Liver (tissue), 9 donors: ENCODE measurements around the gene DHX40. TPM values are rescaled to one million over a fixed set of nuclear protein-coding genes. Genes with fewer than 3 reads are reported as not detected.
A peak's percentile ranks its signal among the peaks of the same experiment; 100 is the strongest.

Experiments used
- DNase-seq: peaks from one replicate; pipeline ENCODE4 v3.0.0-alpha.2; 2017; ENCODE audit warnings: low spot score
- H3K27ac ChIP-seq, 2 donors: one replicate each; pipeline ENCODE4 v1.7.0; 2013; ENCODE audit warnings: inconsistent platforms in 2 of 2, low read length in 2 of 2, control low read depth in 1 of 2, low read depth in 1 of 2, mild to moderate bottlenecking in 1 of 2
- H3K27me3 ChIP-seq, 4 donors: one replicate each; pipeline versions ENCODE4 v1.6.1 to v1.7.0; 2013; ENCODE audit warnings: low read length in 3 of 4, inconsistent platforms in 1 of 4, mild to moderate bottlenecking in 1 of 4, moderate library complexity in 1 of 4; ENCODE audit not compliant: control insufficient read depth in 4 of 4, insufficient read depth in 4 of 4
- H3K36me3 ChIP-seq, 4 donors: one replicate each; pipeline versions ENCODE4 v1.6.1 to v1.7.0; 2013; ENCODE audit warnings: low read length in 3 of 4, mild to moderate bottlenecking in 3 of 4, low read depth in 1 of 4, moderate library complexity in 1 of 4; ENCODE audit not compliant: control insufficient read depth in 4 of 4, insufficient read depth in 3 of 4
- H3K4me1 ChIP-seq, 4 donors: one replicate each; pipeline versions ENCODE4 v1.6.1 to v1.7.0; 2013; ENCODE audit warnings: low read length in 3 of 4, mild to moderate bottlenecking in 3 of 4, moderate library complexity in 1 of 4; ENCODE audit not compliant: control insufficient read depth in 4 of 4, insufficient read depth in 4 of 4
- H3K4me3 ChIP-seq, 3 donors: one replicate each; pipeline versions ENCODE4 v1.6.1 to v1.7.0; 2013; ENCODE audit warnings: low read length in 3 of 3, control low read depth in 1 of 3, low read depth in 1 of 3, mild to moderate bottlenecking in 1 of 3
- H3K9ac ChIP-seq, 2 donors: one replicate each; pipeline ENCODE4 v1.7.0; 2013; ENCODE audit warnings: low read length in 2 of 2, mild to moderate bottlenecking in 2 of 2, moderate library complexity in 2 of 2, control low read depth in 1 of 2, low read depth in 1 of 2
- H3K9me3 ChIP-seq, 4 donors: one replicate each; pipeline versions ENCODE4 v1.6.1 to v1.7.0; 2013; ENCODE audit warnings: low read length in 3 of 4; ENCODE audit not compliant: control insufficient read depth in 4 of 4
- ATF3 ChIP-seq: IDR thresholded peaks from 2 replicates; pipeline ENCODE4 v1.6.1; 2016; ENCODE audit warnings: antibody characterized with exemption
- CTCF ChIP-seq: fragments of 150-350 bp; IDR thresholded peaks from 2 replicates; pipeline ENCODE4 v1.5.1; 2017; ENCODE audit warnings: improper control_type of control experiment, low read depth, low read length; ENCODE audit not compliant: missing input control
- FOXA1 ChIP-seq: IDR thresholded peaks from 2 replicates; pipeline ENCODE4 v1.6.1; 2016; ENCODE audit warnings: antibody characterized with exemption
- GABPA ChIP-seq, 2 donors: IDR thresholded peaks in 1 of 2; conservative IDR thresholded peaks in 1 of 2; 2 replicates each; pipeline ENCODE4 v1.6.1; 2016; ENCODE audit warnings: antibody characterized with exemption in 2 of 2, mild to moderate bottlenecking in 1 of 2, moderate library complexity in 1 of 2
- HNF4A ChIP-seq, 2 donors: conservative IDR thresholded peaks; 2 replicates each; pipeline ENCODE4 v1.6.1; 2016; ENCODE audit warnings: antibody characterized with exemption in 2 of 2, mild to moderate bottlenecking in 2 of 2
- JUND ChIP-seq, 2 donors: IDR thresholded peaks; 2 replicates each; pipeline ENCODE4 v1.6.1; 2016; ENCODE audit warnings: antibody characterized with exemption in 2 of 2
- RAD21 ChIP-seq, 2 donors: IDR thresholded peaks; 2 replicates each; pipeline ENCODE4 v1.6.1; 2016; ENCODE audit warnings: antibody characterized with exemption in 2 of 2, mild to moderate bottlenecking in 2 of 2
- REST ChIP-seq: IDR thresholded peaks from 2 replicates; pipeline ENCODE4 v1.6.1; 2016; ENCODE audit warnings: antibody characterized with exemption, mild to moderate bottlenecking
- RXRA ChIP-seq, 2 donors: IDR thresholded peaks; 2 replicates each; pipeline ENCODE4 v1.6.1; 2017 to 2018; ENCODE audit warnings: antibody characterized with exemption in 2 of 2, mild to moderate bottlenecking in 1 of 2
- SP1 ChIP-seq: IDR thresholded peaks from 2 replicates; pipeline ENCODE4 v1.6.1; 2018; ENCODE audit warnings: antibody characterized with exemption, mild to moderate bottlenecking
- ZBTB33 ChIP-seq: IDR thresholded peaks from 2 replicates; pipeline ENCODE4 v1.6.1; 2016; ENCODE audit warnings: antibody characterized with exemption
- WGBS: extraction: QIAGEN DNeasy Blood & Tissue Kit; methylation state at CpG from one replicate; pipeline ENCODE4 v1.1.7; 2013; 5-methylcytosine and 5-hydroxymethylcytosine counted together
- polyA plus RNA-seq, 2 donors: library from polyadenylated mRNA; stranded (reverse) in 1 of 2; unstranded in 1 of 2; fragments of 200-250 nt in 1 of 2; fragments of >200 nt in 1 of 2; fragmentation: Nextera tagmentation in 1 of 2; extraction: Ambion mirVana in 1 of 2; gene quantifications; one replicate each; pipeline versions ENCODE4 v1.2.1 to v1.2.3, GENCODE V29; 2013 to 2015
- total RNA-seq, 2 donors: library from RNA; depleted of rRNA; stranded (reverse); fragments of >200 nt; gene quantifications; one replicate each; pipeline ENCODE4 v1.2.3, GENCODE V29; 2014
- donor health status: healthy.
- donor health status: healthy.
- donor health status: healthy.
- donor health status: healthy.
- donor health status: healthy.

DHX40 gene
- total and polyA plus RNA-seq, 4 donors, result 3.8 to 20.7 (median 11.2) TPM

- no peak overlapping the region for H3K9ac ChIP-seq
- no peaks in the 10 kb centered on the region for H3K4me1 ChIP-seq
- H3K4me3 ChIP-seq, result no peak overlapping the region
- H3K9me3 ChIP-seq, result no peaks in the 10 kb centered on the region
- DNase-seq, result no peak
- TF ChIP-seq CTCF (peak; percentile 23), ATF3 (no peak), RAD21 (IDR thresholded peaks at IDR 0.05) (peak; percentile 52 to 64)
- no peaks in the 10 kb centered on the region for H3K36me3 ChIP-seq
- no peaks in the 10 kb centered on the region for H3K27me3 ChIP-seq
- no peak overlapping the region for H3K27ac ChIP-seq
Measured at GRCh38 chr17:59558953-59559352, 6.5 kb upstream of the DHX40 start.

GRCh38 chr17:59561042-59561441 lies 4.4 kb upstream of the DHX40 start:
- 83% methylated on average over 2 of the region's 2 CpGs for WGBS
- Histone ChIP-seq H3K36me3 (no peaks in the 10 kb centered on the region), H3K27ac (no peak overlapping the region), H3K4me3 (no peak overlapping the region), H3K4me1 (peaks cover 0 to 2% (median under 1%) of the 10 kb centered on the region in 4 donors), H3K9me3 (no peaks in the 10 kb centered on the region), H3K27me3 (no peaks in the 10 kb centered on the region), H3K9ac (no peak overlapping the region)
- TF ChIP-seq FOXA1 (no peak), JUND (IDR thresholded peaks at IDR 0.05) (no peak), RAD21 (IDR thresholded peaks at IDR 0.05) (peak; percentile 28 to 37), REST (no peak), SP1 (no peak), CTCF (peak; percentile 15), RXRA (IDR thresholded peaks at IDR 0.05) (no peak), HNF4A (conservative IDR thresholded peaks at IDR 0.05) (no peak), GABPA (IDR thresholded peaks at IDR 0.05 in 1 of 2, conservative IDR thresholded peaks at IDR 0.05 in 1 of 2) (no peak), ZBTB33 (no peak)
- DNase-seq, result no peak
